HepG2 (cell line): Measurements from ENCODE around the gene SEC14L5. TPM values are rescaled to one million over a fixed set of nuclear protein-coding genes. Genes with fewer than 3 reads are reported as not detected.

Source experiments
- AHDC1 ChIP-seq: sonication (generic); formaldehyde crosslinking; IDR thresholded peaks from 2 replicates; pipeline ENCODE4 v1.5.1; 2020; ENCODE audit warnings: mild to moderate bottlenecking, missing genetic modification reagents, borderline replicate concordance
- EZH2 ChIP-seq: conservative IDR thresholded peaks from 2 replicates; pipeline ENCODE4 v1.6.1; 2012; ENCODE audit warnings: mild to moderate bottlenecking, low read depth, low read length, moderate library complexity
- FOXP1 ChIP-seq, 2 experiments: fragments of 450-650 bp in 1 of 2; IDR thresholded peaks; 2 replicates each; pipeline ENCODE4 v1.6.1; 2017 to 2018; ENCODE audit warnings: antibody characterized with exemption in 1 of 2
- GABPA ChIP-seq, 2 experiments: IDR thresholded peaks; 2 replicates each; pipeline ENCODE4 v1.6.1; 2011 to 2016; ENCODE audit warnings: low read depth in 2 of 2, low read length in 1 of 2, missing biosample characterization in 1 of 2, missing genetic modification characterization in 1 of 2
- MED1 ChIP-seq: sonication (generic); formaldehyde crosslinking; IDR thresholded peaks from 2 replicates; pipeline ENCODE4 v1.4.0; 2020; ENCODE audit warnings: missing genetic modification reagents
- NFE2 ChIP-seq: sonication (generic); formaldehyde crosslinking; IDR thresholded peaks from 2 replicates; pipeline ENCODE4 v1.4.0; 2020; ENCODE audit warnings: missing genetic modification reagents
- NR2F2 ChIP-seq: IDR thresholded peaks from 2 replicates; pipeline ENCODE4 v1.6.1; 2012; ENCODE audit warnings: low read depth, inconsistent platforms, borderline replicate concordance
- SNAPC2 ChIP-seq: sonication (generic); formaldehyde crosslinking; IDR thresholded peaks from 2 replicates; pipeline ENCODE4 v1.8.1; 2022; ENCODE audit warnings: mild to moderate bottlenecking, missing genetic modification reagents
- SOX5 ChIP-seq: IDR thresholded peaks from 2 replicates; pipeline ENCODE4 v1.6.1; 2016; ENCODE audit warnings: borderline replicate concordance
- SP4 ChIP-seq: sonication (generic); formaldehyde crosslinking; IDR thresholded peaks from 2 replicates; pipeline ENCODE4 v1.8.1; 2023; ENCODE audit warnings: mild to moderate bottlenecking, missing genetic modification reagents
- STAT5B ChIP-seq: sonication (generic); formaldehyde crosslinking; IDR thresholded peaks from 2 replicates; pipeline ENCODE4 v1.4.0; 2020; ENCODE audit warnings: missing genetic modification reagents
- THAP11 ChIP-seq: IDR thresholded peaks from 2 replicates; pipeline ENCODE4 v1.6.1; 2016; ENCODE audit warnings: missing biosample characterization, missing genetic modification reagents
- ZFP1 ChIP-seq: IDR thresholded peaks from 2 replicates; pipeline ENCODE4 v1.6.1; 2016
- ZNF18 ChIP-seq: sonication (generic); formaldehyde crosslinking; IDR thresholded peaks from 2 replicates; pipeline ENCODE4 v1.8.0; 2022; ENCODE audit warnings: mild to moderate bottlenecking, missing genetic modification reagents; ENCODE audit not compliant: insufficient replicate concordance
- ZNF235 ChIP-seq: sonication (generic); formaldehyde crosslinking; IDR thresholded peaks from 2 replicates; pipeline ENCODE4 v1.8.1; 2023; ENCODE audit warnings: mild to moderate bottlenecking, missing genetic modification reagents, borderline replicate concordance
- ZNF275 ChIP-seq: sonication (generic); formaldehyde crosslinking; IDR thresholded peaks from 2 replicates; pipeline ENCODE4 v1.8.0; 2022; ENCODE audit warnings: missing genetic modification reagents, mild to moderate bottlenecking, inconsistent platforms, borderline replicate concordance
- ZNF383 ChIP-seq: sonication (generic); formaldehyde crosslinking; IDR thresholded peaks from 2 replicates; pipeline ENCODE4 v1.4.0; 2020; ENCODE audit warnings: missing genetic modification reagents, mild to moderate bottlenecking, borderline replicate concordance
- ZNF607 ChIP-seq: sonication (generic); formaldehyde crosslinking; IDR thresholded peaks from 2 replicates; pipeline ENCODE4 v1.5.1; 2020; ENCODE audit warnings: missing genetic modification reagents, mild to moderate bottlenecking, borderline replicate concordance
- ZNF7 ChIP-seq: IDR thresholded peaks from 2 replicates; pipeline ENCODE4 v1.6.1; 2016; ENCODE audit warnings: missing biosample characterization, missing genetic modification reagents
- ZNF839 ChIP-seq: sonication (generic); formaldehyde crosslinking; IDR thresholded peaks from 2 replicates; pipeline ENCODE4 v1.4.0; 2020; ENCODE audit warnings: missing genetic modification reagents, mild to moderate bottlenecking, borderline replicate concordance
- ZSCAN25 ChIP-seq: sonication (generic); formaldehyde crosslinking; IDR thresholded peaks from 2 replicates; pipeline ENCODE4 v1.8.0; 2022; ENCODE audit warnings: mild to moderate bottlenecking, missing genetic modification reagents
- polyA plus RNA-seq, 8 experiments: library from polyadenylated mRNA; depleted of rRNA in 3 of 8; stranded (reverse) in 7 of 8; unstranded in 1 of 8; fragments of >200 nt; fragmentation: Illumina TruSeq in 4 of 8; extraction: Trizol in 4 of 8; gene quantifications; 2 replicates each; pipeline versions ENCODE4 v1.2.1 to v1.2.3, GENCODE V29; 2011 to 2016; ENCODE audit warnings: low read depth in 4 of 8, missing spikeins in 1 of 8, mixed read lengths in 1 of 8; ENCODE audit not compliant: insufficient read depth in 1 of 8
- total RNA-seq, 5 experiments: library from RNA; depleted of rRNA; stranded (reverse); fragments of >200 nt; fragmentation: Illumina TruSeq; extraction: Trizol; gene quantifications; 2 replicates each; pipeline ENCODE4 v1.2.3, GENCODE V29; 2016; ENCODE audit warnings: low read depth in 1 of 5

The SEC14L5 gene
- total and polyA plus RNA-seq, 2 of the 13 experiments (the other 11 are each of a cell fraction or from before 2014, with no cell fraction given), result 0.40 to 0.42 TPM

- TF ChIP-seq AHDC1 (CRISPR knock-in tag) (0 out of 2 replicates have a peak, but pooled peaks have one; percentile 18), THAP11 (CRISPR knock-in tag) (0 out of 2 replicates have a peak, but pooled peaks have one; percentile 6), NR2F2 (no peak), ZNF7 (CRISPR knock-in tag) (0 out of 2 replicates have a peak, but pooled peaks have one; percentile 2), ZNF235 (CRISPR knock-in tag) (no peak; the same call in 1 of the 2 replicates), SNAPC2 (CRISPR knock-in tag) (peak; percentile 78; the same call in 1 of the 2 replicates), ZNF607 (CRISPR knock-in tag) (peak; percentile 69; the same call in 1 of the 2 replicates), NFE2 (CRISPR knock-in tag) (no peak), GABPA (IDR thresholded peaks at IDR 0.05; ENCODE audit: low read depth, low read length) (no peak), GABPA (CRISPR knock-in tag; IDR thresholded peaks at IDR 0.05; ENCODE audit: low read depth) (no peak), ZNF839 (CRISPR knock-in tag) (0 out of 2 replicates have a peak, but pooled peaks have one; percentile 2), ZFP1 (CRISPR knock-in tag) (no peak), ZSCAN25 (CRISPR knock-in tag) (peak; percentile 98), MED1 (CRISPR knock-in tag) (peak; percentile 20; the same call in 1 of the 2 replicates), ZNF275 (CRISPR knock-in tag) (peak; percentile 24; the same call in 1 of the 2 replicates), EZH2 (no peak), ZNF383 (no peak), SP4 (CRISPR knock-in tag) (peak; percentile 25; the same call in 1 of the 2 replicates), ZNF18 (CRISPR knock-in tag) (no peak), SOX5 (CRISPR knock-in tag) (peak; percentile 18; the same call in 1 of the 2 replicates), FOXP1 (IDR thresholded peaks at IDR 0.05) (no peak), FOXP1 (CRISPR knock-in tag; IDR thresholded peaks at IDR 0.05) (no peak), STAT5B (no peak)
Measured at GRCh38 chr16:5036228-5037156, 78.4 kb downstream of the SEC14L5 start (continued).
